Brain pericyte (primary cell): ENCODE results near the gene TMC4.
A peak's percentile ranks its signal among the peaks of the same experiment; 100 is the strongest.
"Not testable (repeated sequence)": the region's sequence is repeated elsewhere in the genome, so short reads cannot be mapped to it uniquely, and the experiment has no call there.

Source experiments
- DNase-seq: peaks from one replicate; pipeline ENCODE4 v3.0.0-alpha.2; 2012; ENCODE audit warnings: low read depth, low spot score

The TMC4 gene

GRCh38 chr19:54179262-54179852, 6.4 kb upstream of the TMC4 start:
- no peak for DNase-seq

- DNase-seq: no peak
Measured at GRCh38 chr19:54178581-54179261, 5.8 kb upstream of the TMC4 start.

- DNase-seq: no peak
Measured at GRCh38 chr19:54173951-54174834, 1.2 kb upstream of the TMC4 start.

GRCh38 chr19:54173359-54173699, 369 bp upstream of the TMC4 start:
- DNase-seq: no peak

- not testable (repeated sequence) for DNase-seq
Measured at GRCh38 chr19:54171736-54172431, 1.1 kb downstream of the TMC4 start.

- DNase-seq: no peak
Measured at GRCh38 chr19:54169149-54169740, 3.7 kb downstream of the TMC4 start.

GRCh38 chr19:54168174-54168917, 4.6 kb downstream of the TMC4 start:
- DNase-seq: peak; percentile 48

GRCh38 chr19:54165222-54165621, 7.7 kb downstream of the TMC4 start:
- DNase-seq: no peak

- no peak for DNase-seq
Measured at GRCh38 chr19:54164369-54165068, 8.4 kb downstream of the TMC4 start.

GRCh38 chr19:54162884-54163283, 10.1 kb downstream of the TMC4 start:
- no peak for DNase-seq

GRCh38 chr19:54162241-54162805, 10.6 kb downstream of the TMC4 start:
- DNase-seq: no peak

- no peak for DNase-seq
Measured at GRCh38 chr19:54160854-54161253, 12.1 kb downstream of the TMC4 start.

GRCh38 chr19:54160182-54160811, 12.7 kb downstream of the TMC4 start:
- DNase-seq: no peak

- peak; percentile 100 for DNase-seq
Measured at GRCh38 chr19:54159352-54160181, 13.4 kb downstream of the TMC4 start, which contains the start of gene LENG1. TSS of gene LENG1 (minus strand) at chr19:54159721. CDS start at chr19:54159695, 26 bp downstream.

GRCh38 chr19:54158812-54159351, 14.1 kb downstream of the TMC4 start:
- no peak for DNase-seq

GRCh38 chr19:54156953-54157352, 16.0 kb downstream of the TMC4 start:
- DNase-seq: no peak

GRCh38 chr19:54156490-54156889, 16.5 kb downstream of the TMC4 start:
- no peak for DNase-seq

- no peak for DNase-seq
Measured at GRCh38 chr19:54155694-54156093, 17.3 kb downstream of the TMC4 start.
